H1 (cell line): ENCODE data around the gene CALCR. TPM values are rescaled to one million over a fixed set of nuclear protein-coding genes. Genes with fewer than 3 reads are reported as not detected.
A peak's percentile ranks its signal among the peaks of the same experiment; 100 is the strongest.

ENCODE experiments used
- CTCF ChIA-PET: fragments of 300-600 bp; sonication (Branson Sonifier 250); formaldehyde crosslinking; loops from one replicate; lab custom pipeline; 2021; ENCODE audit not compliant: partially characterized antibody; lab: Charles Lee
- POLR2A ChIA-PET: fragments of 300-600 bp; sonication (Branson Sonifier 250); formaldehyde crosslinking; loops from one replicate; lab custom pipeline; 2021; ENCODE audit warnings: inconsistent platforms; ENCODE audit not compliant: partially characterized antibody; lab: Charles Lee
- DNase-seq, 2 experiments: peaks; one replicate each; pipeline versions ENCODE4 v3.0.0 to v3.0.0-alpha.2; 2010 to 2022; ENCODE audit warnings: low spot score in 2 of 2, low read depth in 1 of 2, mixed read lengths in 1 of 2
- FAIRE-seq: peaks from 2 replicates; lab custom pipeline; 2011; peaks lifted over from hg19 to GRCh38; lab: Jason Lieb, UNC
- H2AFZ ChIP-seq: 2 replicates; pipeline ENCODE4 v1.8.1; 2012; ENCODE audit warnings: low read length, inconsistent platforms
- H2AK5ac ChIP-seq: 2 replicates; pipeline ENCODE4 v1.6.1; 2013; ENCODE audit warnings: low read depth, low read length
- H2BK120ac ChIP-seq: replicated peaks from 2 replicates; pipeline ENCODE3; 2013; ENCODE audit warnings: low read depth, low read length, inconsistent platforms
- H2BK12ac ChIP-seq: 2 replicates; pipeline ENCODE4 v1.6.1; 2013; ENCODE audit warnings: low read depth, low read length
- H2BK15ac ChIP-seq: 2 replicates; pipeline ENCODE4 v1.6.1; 2013; ENCODE audit warnings: low read length
- H2BK20ac ChIP-seq: 2 replicates; pipeline ENCODE4 v1.6.1; 2013; ENCODE audit warnings: low read length
- H2BK5ac ChIP-seq: 2 replicates; pipeline ENCODE4 v1.6.1; 2013; ENCODE audit warnings: low read depth, low read length
- H3K14ac ChIP-seq: 2 replicates; pipeline ENCODE4 v1.6.1; 2013; ENCODE audit warnings: inconsistent platforms; ENCODE audit not compliant: insufficient read length
- H3K18ac ChIP-seq: 2 replicates; pipeline ENCODE4 v1.6.1; 2013; ENCODE audit warnings: low read length; ENCODE audit errors: extremely low read depth
- H3K23ac ChIP-seq: 2 replicates; pipeline ENCODE4 v1.6.1; 2013; ENCODE audit warnings: inconsistent platforms; ENCODE audit not compliant: insufficient read length
- H3K23me2 ChIP-seq: 2 replicates; pipeline ENCODE4 v1.6.1; 2013; ENCODE audit warnings: low read depth, low read length
- H3K27ac ChIP-seq: 2 replicates; pipeline ENCODE4 v1.6.1; 2011; ENCODE audit warnings: low read depth, low read length, inconsistent platforms
- H3K27me3 ChIP-seq, 4 experiments: replicated peaks in 1 of 4; 1 replicate in 1 of 4; 2 replicates in 3 of 4; pipeline versions ENCODE4 v1.6.1 to v1.8.1; 2011 to 2013; ENCODE audit warnings: low read length in 3 of 4, mild to moderate bottlenecking in 3 of 4, inconsistent platforms in 2 of 4, mixed read lengths in 2 of 4, moderate library complexity in 1 of 4; ENCODE audit not compliant: control insufficient read depth in 3 of 4, insufficient read depth in 3 of 4; ENCODE audit errors: extremely low read depth in 1 of 4
- H3K36me3 ChIP-seq, 4 experiments: 2 replicates each; pipeline versions ENCODE4 v1.6.1 to v1.8.1; 2011 to 2013; ENCODE audit warnings: mild to moderate bottlenecking in 4 of 4, low read length in 3 of 4, moderate library complexity in 2 of 4, control low read depth in 1 of 4, inconsistent platforms in 1 of 4; ENCODE audit not compliant: insufficient read depth in 4 of 4, control insufficient read depth in 2 of 4
- H3K4ac ChIP-seq: replicated peaks from 2 replicates; pipeline ENCODE3; 2013; ENCODE audit warnings: low read length, low read depth, mixed read lengths, inconsistent platforms; ENCODE audit not compliant: insufficient read length
- H3K4me1 ChIP-seq, 4 experiments: replicated peaks in 1 of 4; 1 replicate in 1 of 4; 2 replicates in 3 of 4; pipeline versions ENCODE4 v1.6.1 to v1.8.1; 2011 to 2013; ENCODE audit warnings: low read length in 3 of 4, inconsistent platforms in 2 of 4, mixed read lengths in 1 of 4; ENCODE audit not compliant: insufficient read depth in 4 of 4, control insufficient read depth in 3 of 4
- H3K4me2 ChIP-seq, 2 experiments: 2 replicates each; pipeline versions ENCODE4 v1.6.1 to v1.8.1; 2011 to 2013; ENCODE audit warnings: low read depth in 2 of 2, low read length in 2 of 2, control low read depth in 1 of 2, inconsistent platforms in 1 of 2, mild to moderate bottlenecking in 1 of 2; ENCODE audit not compliant: insufficient read depth in 1 of 2
- H3K4me3 ChIP-seq, 4 experiments: fragments of 200-600, 300-600 bp in 1 of 4; sonication (generic), shearing (Covaris generic), sonication (Bioruptor Twin) in 1 of 4; 2 replicates each; pipeline versions ENCODE4 v1.5.1 to v1.8.1; 2011 to 2016; ENCODE audit warnings: low read length in 4 of 4, low read depth in 3 of 4, control low read depth in 2 of 4, inconsistent platforms in 2 of 4, mild to moderate bottlenecking in 2 of 4, mixed read lengths in 1 of 4, moderate library complexity in 1 of 4; ENCODE audit not compliant: insufficient read depth in 2 of 4; ENCODE audit errors: extremely low read depth in 1 of 4
- H3K56ac ChIP-seq: replicated peaks from 2 replicates; pipeline ENCODE3; 2013; ENCODE audit warnings: low read depth, mild to moderate bottlenecking, mixed read lengths, low read length, inconsistent platforms; ENCODE audit not compliant: insufficient read length
- H3K79me1 ChIP-seq: 2 replicates; pipeline ENCODE4 v1.6.1; 2013; ENCODE audit warnings: low read depth, low read length, control low read depth
- H3K79me2 ChIP-seq, 2 experiments: 2 replicates each; pipeline versions ENCODE4 v1.6.1 to v1.8.1; 2012 to 2013; ENCODE audit warnings: low read length in 2 of 2, mild to moderate bottlenecking in 2 of 2, inconsistent platforms in 1 of 2; ENCODE audit not compliant: insufficient read depth in 2 of 2, control insufficient read depth in 1 of 2
- H3K9ac ChIP-seq, 4 experiments: replicated peaks in 1 of 4; 1 replicate in 1 of 4; 2 replicates in 3 of 4; pipeline versions ENCODE4 v1.6.1 to v1.8.1; 2011 to 2013; ENCODE audit warnings: low read depth in 3 of 4, low read length in 3 of 4, control low read depth in 2 of 4, mild to moderate bottlenecking in 2 of 4, moderate library complexity in 2 of 4, inconsistent platforms in 1 of 4; ENCODE audit errors: extremely low read depth in 1 of 4
- H3K9me3 ChIP-seq, 2 experiments: 2 replicates each; pipeline versions ENCODE4 v1.6.1 to v1.8.1; 2012 to 2013; ENCODE audit warnings: mild to moderate bottlenecking in 2 of 2, moderate library complexity in 2 of 2, control low read depth in 1 of 2, inconsistent platforms in 1 of 2, low read depth in 1 of 2, low read length in 1 of 2, mixed read lengths in 1 of 2; ENCODE audit not compliant: insufficient read depth in 2 of 2
- H4K20me1 ChIP-seq, 2 experiments: replicated peaks in 1 of 2; 2 replicates each; pipeline versions ENCODE3 to v1.8.1; 2011 to 2013; ENCODE audit warnings: inconsistent platforms in 2 of 2, low read length in 2 of 2, mild to moderate bottlenecking in 1 of 2; ENCODE audit not compliant: insufficient read depth in 2 of 2, control insufficient read depth in 1 of 2
- H4K5ac ChIP-seq: 2 replicates; pipeline ENCODE4 v1.6.1; 2013; ENCODE audit warnings: low read length, low read depth, mixed read lengths, inconsistent platforms; ENCODE audit not compliant: insufficient read length
- H4K8ac ChIP-seq: 2 replicates; pipeline ENCODE4 v1.8.0; 2013; ENCODE audit warnings: mild to moderate bottlenecking, moderate library complexity, low read length, inconsistent platforms; ENCODE audit not compliant: insufficient read depth; ENCODE audit errors: extremely low read depth
- H4K91ac ChIP-seq: replicated peaks from 2 replicates; pipeline ENCODE3; 2013; ENCODE audit warnings: low read length, mixed read lengths, inconsistent platforms; ENCODE audit not compliant: insufficient read length
- CEBPB ChIP-seq: IDR thresholded peaks from 2 replicates; pipeline ENCODE4 v1.6.1; 2012; ENCODE audit warnings: low read depth, low read length
- GABPA ChIP-seq: IDR thresholded peaks from 2 replicates; pipeline ENCODE4 v1.6.1; 2011; ENCODE audit warnings: mild to moderate bottlenecking, low read length, moderate library complexity, borderline replicate concordance; ENCODE audit not compliant: insufficient read depth
- SP1 ChIP-seq: IDR thresholded peaks from 2 replicates; pipeline ENCODE4 v1.6.1; 2011; ENCODE audit warnings: low read depth, low read length
- WGBS, 2 experiments: shearing (Covaris generic) in 1 of 2; methylation state at CpG; one replicate each; pipeline versions ENCODE4 v1.1.6 to v1.1.7; 2013 to 2015; ENCODE audit warnings: low lambda C conversion rate in 2 of 2, mixed read lengths in 2 of 2, inconsistent platforms in 1 of 2, low coverage in 1 of 2, missing lambda C conversion rate in 1 of 2; ENCODE audit not compliant: insufficient replicate concordance in 2 of 2, insufficient coverage in 1 of 2, insufficient read length in 1 of 2; ENCODE audit errors: extremely low coverage in 1 of 2, missing lambda C conversion rate in 1 of 2; 5-methylcytosine and 5-hydroxymethylcytosine counted together
- polyA plus RNA-seq, 7 experiments: library from polyadenylated mRNA; depleted of rRNA in 3 of 7; stranded (reverse) in 5 of 7; unstranded in 2 of 7; fragments of >200 nt in 5 of 7; fragments of 200-250 nt in 2 of 7; gene quantifications; 1 replicate in 5 of 7; 2 replicates in 1 of 7; 4 replicates in 1 of 7; pipeline versions ENCODE4 v1.2.1 to v1.2.3, GENCODE V29; 2011 to 2013; ENCODE audit warnings: missing spikeins in 2 of 7, mixed read lengths in 2 of 7
- total RNA-seq: library from RNA; stranded (reverse); fragmentation: NEBNext Ultra II Directional; extraction: Animal tissue kit (Norgen Biotek cat#: 25700); gene quantifications from 2 replicates; pipeline ENCODE4 v1.2.1, GENCODE V29; 2021
- TF ChIP-seq, protein P1 (sequence below): IDR thresholded peaks from 2 replicates; pipeline ENCODE4 v1.6.1; 2011; ENCODE audit warnings: low read depth, mild to moderate bottlenecking, low read length; ENCODE audit not compliant: insufficient read depth
- TF ChIP-seq, protein P2 (sequence below): IDR thresholded peaks from 2 replicates; pipeline ENCODE4 v1.6.1; 2012; ENCODE audit warnings: low read length, inconsistent platforms

CALCR gene
- total and polyA plus RNA-seq, 2 of the 8 experiments (the other 6 are each of a cell fraction or from before 2014, with no cell fraction given), result 1.0 to 3.6 TPM

DNA sequence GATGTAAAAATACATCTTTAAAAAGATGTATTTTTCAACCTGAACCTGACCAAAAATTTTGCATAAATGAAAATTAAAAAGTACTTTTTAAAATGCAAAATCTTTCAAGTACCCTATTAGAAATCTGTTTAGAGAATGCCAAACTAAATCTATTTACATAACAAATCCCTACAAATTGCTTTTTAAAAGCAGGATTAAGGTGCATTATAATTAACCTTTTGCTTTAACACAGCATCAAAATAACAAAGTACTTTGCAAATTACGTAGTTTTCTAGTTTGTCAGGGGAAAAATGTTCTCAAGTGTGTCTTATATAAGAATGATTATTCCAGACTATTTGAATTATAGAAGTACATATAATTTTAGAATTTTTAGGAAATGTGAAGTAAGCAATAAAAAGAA is 181.5 kb downstream of the CALCR start:
- ChIA-PET POLR2A (interaction anchor here (0.9 kb wide), 1 partner anchor 44 kb away, joined by 3 read pairs; no protein-coding TSS in a partner anchor), CTCF (interaction anchor here (0.8 kb wide), 1 partner anchor 53 kb away, joined by 3 read pairs; no protein-coding TSS in a partner anchor)
- H4K91ac ChIP-seq, result no peak overlapping the region
- H3K27me3 ChIP-seq, result no peaks in the 10 kb centered on the region
- no peaks in the 10 kb centered on the region for H3K36me3 ChIP-seq
- H4K8ac ChIP-seq, result no peak overlapping the region
- H3K27ac ChIP-seq, result no peak overlapping the region
- no peak overlapping the region for H2BK20ac ChIP-seq
- no peak overlapping the region for H3K56ac ChIP-seq
- no peaks in the 10 kb centered on the region for H3K9me3 ChIP-seq
- H3K4me3 ChIP-seq, result peak overlapping the region in 1 of 4 experiments; percentile 11; a peak in 1 of 8 replicates
- no peak overlapping the region for H2AFZ ChIP-seq
- H3K79me2 ChIP-seq, result no peaks in the 10 kb centered on the region
- peaks cover 2 to 15% (median 6%) of the 10 kb centered on the region in 4 experiments; a peak in 4 of 7 replicates for H3K4me1 ChIP-seq
- H3K23me2 ChIP-seq, result no peaks in the 10 kb centered on the region
- H3K79me1 ChIP-seq, result no peaks in the 10 kb centered on the region
- no peak overlapping the region for H2BK5ac ChIP-seq
- no peak for DNase-seq
- H4K20me1 ChIP-seq, result no peaks in the 10 kb centered on the region
- no peak for FAIRE-seq
- no peak overlapping the region; the same call in 1 of the 2 replicates for H2BK12ac ChIP-seq
- no peak overlapping the region for H3K4ac ChIP-seq
- H2BK15ac ChIP-seq, result no peak overlapping the region
- H3K4me2 ChIP-seq, result peak overlapping the region in 1 of 2 experiments; percentile 57; a peak in 1 of 4 replicates
- WGBS, 2 experiments, result 0% methylated on average over 1 of the region's 1 CpG; no CpG with 5 or more reads in 1 of the 2 experiments
- H3K14ac ChIP-seq, result no peak overlapping the region
- no peak overlapping the region for H3K18ac ChIP-seq
- no peak overlapping the region for H3K23ac ChIP-seq
- no peak overlapping the region for H3K9ac ChIP-seq
- no peak overlapping the region for H2AK5ac ChIP-seq
- H4K5ac ChIP-seq, result peak overlapping the region; percentile 83
- H2BK120ac ChIP-seq, result no peak overlapping the region
- no peak for TF ChIP-seq GABPA
- TF ChIP-seq CEBPB, result no peak
- TF ChIP-seq, protein P1, sequence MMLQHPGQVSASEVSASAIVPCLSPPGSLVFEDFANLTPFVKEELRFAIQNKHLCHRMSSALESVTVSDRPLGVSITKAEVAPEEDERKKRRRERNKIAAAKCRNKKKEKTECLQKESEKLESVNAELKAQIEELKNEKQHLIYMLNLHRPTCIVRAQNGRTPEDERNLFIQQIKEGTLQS, result no peak
- TF ChIP-seq, protein P2, sequence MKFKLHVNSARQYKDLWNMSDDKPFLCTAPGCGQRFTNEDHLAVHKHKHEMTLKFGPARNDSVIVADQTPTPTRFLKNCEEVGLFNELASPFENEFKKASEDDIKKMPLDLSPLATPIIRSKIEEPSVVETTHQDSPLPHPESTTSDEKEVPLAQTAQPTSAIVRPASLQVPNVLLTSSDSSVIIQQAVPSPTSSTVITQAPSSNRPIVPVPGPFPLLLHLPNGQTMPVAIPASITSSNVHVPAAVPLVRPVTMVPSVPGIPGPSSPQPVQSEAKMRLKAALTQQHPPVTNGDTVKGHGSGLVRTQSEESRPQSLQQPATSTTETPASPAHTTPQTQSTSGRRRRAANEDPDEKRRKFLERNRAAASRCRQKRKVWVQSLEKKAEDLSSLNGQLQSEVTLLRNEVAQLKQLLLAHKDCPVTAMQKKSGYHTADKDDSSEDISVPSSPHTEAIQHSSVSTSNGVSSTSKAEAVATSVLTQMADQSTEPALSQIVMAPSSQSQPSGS, result no peak
- TF ChIP-seq SP1, result no peak
